Astrocyte of the spinal cord (primary cell): ENCODE measurements around the gene RTP5.

ENCODE experiments used
- DNase-seq: peaks from one replicate; pipeline ENCODE4 v3.0.0; 2011; ENCODE audit warnings: low read depth, low spot score
- H3K4me3 ChIP-seq: 2 replicates; pipeline ENCODE4 v1.5.1; 2011; ENCODE audit warnings: low read depth, mild to moderate bottlenecking, low read length, moderate library complexity
- CTCF ChIP-seq: IDR thresholded peaks from 2 replicates; pipeline ENCODE4 v1.5.1; 2012; ENCODE audit warnings: low read depth, mild to moderate bottlenecking, low read length, inconsistent platforms
- in situ Hi-C: cut with HindIII; loops from 2 replicates; pipeline ENCODE4 v1.10.0; 2017; ENCODE audit warnings: low sequenced_read_pairs

RTP5 gene

GRCh38 chr2:241890524-241891235 lies 21.2 kb downstream of the RTP5 start:
- DNase-seq = no peak
- no peak for TF ChIP-seq CTCF
- H3K4me3 ChIP-seq = no peak overlapping the region
- in situ Hi-C loops = no loop called here

- in situ Hi-C loops = no loop called here
- TF ChIP-seq CTCF = no peak
- no peak overlapping the region for H3K4me3 ChIP-seq
- DNase-seq = no peak
These were observed 21.9 kb downstream of the RTP5 start for GRCh38 chr2:241891315-241891987.

GRCh38 chr2:241891988-241892298 lies 22.4 kb downstream of the RTP5 start:
- no peak for DNase-seq
- H3K4me3 ChIP-seq = no peak overlapping the region
- no peak for TF ChIP-seq CTCF
- in situ Hi-C loops = no loop called here

GRCh38 chr2:241892299-241893137 lies 23.0 kb downstream of the RTP5 start:
- no peak for TF ChIP-seq CTCF
- in situ Hi-C loops = no loop called here
- no peak overlapping the region for H3K4me3 ChIP-seq
- DNase-seq = no peak

GRCh38 chr2:241893265-241893664 lies 23.7 kb downstream of the RTP5 start:
- in situ Hi-C loops = no loop called here
- TF ChIP-seq CTCF = no peak
- DNase-seq = no peak
- H3K4me3 ChIP-seq = no peak overlapping the region

GRCh38 chr2:241894056-241894641 lies 24.6 kb downstream of the RTP5 start:
- in situ Hi-C loops = no loop called here
- DNase-seq = no peak
- TF ChIP-seq CTCF = no peak
- no peak overlapping the region for H3K4me3 ChIP-seq
